KBM-7 (cell line): ENCODE results near the gene L3MBTL4.

Experiments
- DNase-seq: peaks from one replicate; pipeline ENCODE4 v3.0.0-alpha.2; 2015
- in situ Hi-C: fragments of 300-500 bp; cut with MboI; formaldehyde crosslinking; loops from 2 replicates; pipeline ENCODE4 v1.14.3; 2020; ENCODE audit warnings: low sequenced_read_pairs, low pct_unique_long_range_greater_than_20kb, mixed read lengths

The L3MBTL4 gene

GRCh38 chr18:6023551-6023950 is 391.2 kb downstream of the L3MBTL4 start:
- in situ Hi-C loops, result no loop called here

GRCh38 chr18:6022845-6023244 is 391.9 kb downstream of the L3MBTL4 start:
- in situ Hi-C loops, result no loop called here
- DNase-seq, result no peak

More at GRCh38 chr18:6023551-6023950, 391.2 kb downstream of the L3MBTL4 start:
- no peak for DNase-seq

GRCh38 chr18:6022074-6022444 is 392.7 kb downstream of the L3MBTL4 start:
- DNase-seq, result no peak
- in situ Hi-C loops, result no loop called here

GRCh38 chr18:6021306-6022073 is 393.2 kb downstream of the L3MBTL4 start:
- no peak for DNase-seq
- in situ Hi-C loops, result no loop called here

GRCh38 chr18:6018671-6019070 is 396.0 kb downstream of the L3MBTL4 start:
- in situ Hi-C loops, result no loop called here

GRCh38 chr18:6017171-6017570 is 397.5 kb downstream of the L3MBTL4 start:
- in situ Hi-C loops, result no loop called here
- DNase-seq, result no peak

More at GRCh38 chr18:6018671-6019070, 396.0 kb downstream of the L3MBTL4 start:
- DNase-seq, result no peak

GRCh38 chr18:6015364-6015763 is 399.3 kb downstream of the L3MBTL4 start:
- no peak for DNase-seq
- in situ Hi-C loops, result no loop called here

GRCh38 chr18:6013171-6013810 is 401.4 kb downstream of the L3MBTL4 start:
- DNase-seq, result no peak
- in situ Hi-C loops, result no loop called here

- in situ Hi-C loops, result no loop called here
- no peak for DNase-seq
Observed at GRCh38 chr18:6010921-6011320, 403.8 kb downstream of the L3MBTL4 start.

- in situ Hi-C loops, result no loop called here
- DNase-seq, result no peak
Observed at GRCh38 chr18:6010284-6010683, 404.4 kb downstream of the L3MBTL4 start.

GRCh38 chr18:6009756-6010155 is 405.0 kb downstream of the L3MBTL4 start:
- in situ Hi-C loops, result no loop called here
- no peak for DNase-seq

GRCh38 chr18:6004683-6005082 is 410.0 kb downstream of the L3MBTL4 start:
- no peak for DNase-seq
- in situ Hi-C loops, result no loop called here

- in situ Hi-C loops, result no loop called here
- no peak for DNase-seq
Observed at GRCh38 chr18:6004119-6004518, 410.6 kb downstream of the L3MBTL4 start.

GRCh38 chr18:6001867-6002266 is 412.8 kb downstream of the L3MBTL4 start:
- no peak for DNase-seq
- in situ Hi-C loops, result no loop called here

GRCh38 chr18:5998907-5999306 is 415.8 kb downstream of the L3MBTL4 start:
- DNase-seq, result no peak
- in situ Hi-C loops, result no loop called here

- no peak for DNase-seq
- in situ Hi-C loops, result no loop called here
Observed at GRCh38 chr18:5998166-5998881, 416.4 kb downstream of the L3MBTL4 start.

- in situ Hi-C loops, result no loop called here
- DNase-seq, result no peak
Observed at GRCh38 chr18:5997361-5997760, 417.4 kb downstream of the L3MBTL4 start.

- in situ Hi-C loops, result no loop called here
- no peak for DNase-seq
Observed at GRCh38 chr18:5995626-5996025, 419.1 kb downstream of the L3MBTL4 start.

- in situ Hi-C loops, result no loop called here
- DNase-seq, result no peak
Observed at GRCh38 chr18:5993938-5994337, 420.8 kb downstream of the L3MBTL4 start.

- DNase-seq, result no peak
- in situ Hi-C loops, result no loop called here
Observed at GRCh38 chr18:5992381-5992780, 422.3 kb downstream of the L3MBTL4 start.
